ENCODE results near the gene TIAM2.
"Not testable (repeated sequence)": the region's sequence is repeated elsewhere in the genome, so short reads cannot be mapped to it uniquely, and the experiment has no call there.

TIAM2 gene

DNA sequence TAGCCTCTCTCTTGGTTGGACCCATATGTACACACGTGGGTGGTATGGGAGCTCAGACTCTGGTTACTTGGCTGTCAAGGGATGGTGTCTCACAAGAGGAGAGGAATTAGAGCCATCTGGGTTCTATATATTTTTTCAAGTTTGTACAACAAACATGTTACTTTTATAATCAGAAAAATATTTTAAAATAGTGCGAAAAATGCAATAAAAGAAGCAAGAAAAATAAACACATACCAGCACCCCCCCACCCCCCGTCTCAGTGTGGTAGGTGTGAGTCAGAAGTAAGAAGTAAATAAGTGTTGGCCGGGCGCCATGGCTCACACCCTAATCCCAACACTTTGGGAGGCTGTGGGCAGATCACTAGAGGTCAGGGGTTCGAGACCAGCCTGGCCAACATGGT, 2.1 kb upstream of the TIAM2 start:
- DNase-seq, result no peak

DNA sequence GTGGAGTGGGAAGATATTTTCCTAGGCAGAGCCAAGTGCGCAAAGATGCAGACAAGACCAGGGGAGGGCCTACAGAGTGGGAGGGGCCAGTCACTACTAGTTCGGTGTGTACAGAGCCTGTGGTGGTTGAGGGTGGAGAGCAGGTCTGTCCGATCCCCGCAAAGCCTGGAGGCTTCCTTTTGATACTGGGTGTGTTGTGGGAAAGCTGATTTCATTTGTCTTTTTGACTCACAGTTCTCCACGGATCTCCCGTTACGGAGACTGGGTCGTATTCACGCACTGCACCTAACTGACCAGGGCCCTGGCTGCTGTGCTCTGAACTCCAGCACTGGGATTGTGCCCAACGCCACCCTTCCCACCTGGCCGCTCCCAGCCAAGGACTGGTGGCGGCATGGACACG, 1.4 kb upstream of the TIAM2 start:
- DNase-seq, result no peak

GRCh38 chr6:154994836-154995253, 270 bp upstream of the TIAM2 start:
- DNase-seq, result no peak

GRCh38 chr6:154996016-154996590, 988 bp downstream of the TIAM2 start:
- DNase-seq, result no peak

DNA sequence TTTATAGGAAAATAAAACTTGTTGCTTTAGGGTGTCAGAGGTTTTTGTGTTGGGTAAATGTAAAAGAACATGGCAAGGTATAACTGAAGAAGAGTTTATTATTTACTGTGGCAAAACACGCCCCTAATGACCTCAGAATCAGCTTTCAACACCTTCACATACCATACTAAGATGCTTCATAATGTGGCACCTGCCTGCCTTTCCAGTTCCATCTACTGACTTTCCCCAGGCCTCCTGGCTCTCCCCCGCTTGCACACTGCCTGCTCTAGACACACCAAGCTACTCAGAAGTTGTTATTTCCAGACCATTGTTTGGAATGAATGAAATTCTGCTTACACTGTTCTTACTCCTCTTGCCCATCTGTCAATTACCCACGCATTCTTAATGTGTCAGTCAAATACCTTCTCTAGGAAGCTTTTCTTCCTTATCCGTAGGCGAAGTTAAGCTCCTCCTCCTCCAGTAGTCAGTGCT, 1.8 kb downstream of the TIAM2 start:
- no peak for DNase-seq

GRCh38 chr6:154998855-154999254, 3.7 kb downstream of the TIAM2 start:
- no peak for DNase-seq

DNA sequence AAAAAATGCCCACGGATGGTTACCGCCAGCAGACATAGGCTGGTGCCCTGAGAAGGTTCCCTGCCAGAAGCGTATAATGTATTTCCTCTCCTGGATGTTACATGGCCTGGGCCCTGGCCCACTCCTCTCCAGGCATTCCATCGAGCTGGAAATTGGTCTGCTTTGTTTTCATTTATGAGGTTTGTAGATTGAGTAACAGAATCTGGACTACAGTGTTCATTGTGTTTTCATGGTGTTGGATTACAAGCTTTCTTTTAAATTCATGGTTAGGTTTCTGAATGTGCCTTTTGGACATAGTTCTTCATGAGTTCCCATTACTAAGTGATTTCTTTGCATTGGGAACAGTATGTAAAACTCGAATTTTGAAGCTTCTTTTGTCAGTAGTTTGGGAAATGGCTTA, 6.4 kb downstream of the TIAM2 start:
- DNase-seq, result no peak

DNA sequence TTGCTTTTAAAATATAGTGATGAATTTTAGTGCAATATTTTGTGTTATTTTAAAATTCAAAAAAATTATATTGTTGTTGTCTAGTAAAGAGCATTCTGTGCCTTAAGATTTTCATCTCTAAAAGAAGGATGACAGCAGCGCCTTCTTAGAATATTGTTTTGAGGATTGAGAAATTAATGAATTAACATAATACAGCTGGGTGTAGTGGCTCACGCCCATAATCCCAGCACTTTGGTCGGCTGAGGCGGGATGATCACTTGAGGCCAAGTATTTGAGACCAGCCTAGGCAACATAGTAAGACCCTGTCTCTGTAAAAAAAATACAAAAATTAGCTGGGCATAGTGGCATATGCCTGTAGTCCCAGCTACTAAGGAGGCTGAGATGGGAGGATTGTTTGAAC, 6.8 kb downstream of the TIAM2 start:
- no peak for DNase-seq

DNA sequence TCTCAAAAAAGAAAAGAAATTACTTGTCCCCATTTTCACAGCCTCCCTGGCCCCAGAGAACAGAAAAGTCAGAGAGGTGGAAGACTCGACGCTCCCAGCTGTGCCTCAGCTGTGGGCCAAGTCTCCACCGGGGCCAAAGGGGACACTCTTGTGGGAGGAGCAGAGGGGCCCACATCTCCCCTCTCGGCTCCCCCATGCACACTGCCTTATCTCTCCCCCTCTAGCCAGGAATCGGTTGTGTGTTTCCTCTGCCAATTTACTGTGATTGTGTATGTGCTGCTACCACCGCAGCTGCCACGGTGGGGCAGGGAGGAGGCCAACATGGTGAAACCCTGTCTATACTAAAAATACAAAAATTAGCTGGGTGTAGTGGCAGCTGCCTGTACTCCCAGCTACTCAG, 8.4 kb downstream of the TIAM2 start:
- DNase-seq, result no peak

DNA sequence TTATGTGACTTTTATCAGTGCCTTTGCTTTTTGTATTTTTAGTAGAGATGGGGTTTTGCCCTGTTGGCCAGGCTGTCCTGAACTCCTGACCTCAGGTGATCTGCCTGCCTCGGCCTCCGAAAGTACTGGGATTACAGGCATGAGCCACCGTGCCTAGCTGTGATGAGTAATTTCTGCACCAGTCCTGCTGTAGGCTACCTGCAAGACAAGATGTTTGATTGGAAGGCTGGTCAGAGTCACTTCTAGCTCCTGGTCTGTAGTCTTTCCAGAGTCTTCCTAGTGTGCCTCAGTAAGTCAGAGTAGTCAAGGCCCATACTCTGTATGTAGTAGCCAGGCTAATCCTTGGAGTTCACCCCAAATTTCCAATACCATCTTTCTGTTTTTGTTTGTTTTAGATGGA, 8.9 kb downstream of the TIAM2 start:
- DNase-seq, result no peak

GRCh38 chr6:155004576-155005372, 9.7 kb downstream of the TIAM2 start:
- DNase-seq, result no peak

DNA sequence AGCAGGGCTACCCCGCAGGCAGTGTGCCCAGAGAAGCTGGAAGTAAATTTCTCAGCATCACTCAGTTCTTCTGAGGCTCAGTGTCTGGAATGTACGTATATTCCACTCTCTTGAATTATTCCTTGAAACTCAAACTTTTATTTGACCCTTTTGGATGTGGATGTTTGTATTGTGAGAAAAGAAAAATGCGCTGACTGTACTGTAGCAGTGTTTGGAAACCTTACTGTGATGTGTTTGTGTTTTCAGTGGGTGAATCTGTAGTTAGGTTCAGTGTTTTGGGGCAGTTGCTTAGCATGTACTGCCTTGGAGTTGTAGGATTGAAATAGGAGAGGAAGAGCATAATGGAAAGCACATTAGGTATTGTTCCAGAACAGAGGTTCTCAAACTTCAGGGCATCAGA, 13.5 kb downstream of the TIAM2 start:
- DNase-seq, result no peak

DNA sequence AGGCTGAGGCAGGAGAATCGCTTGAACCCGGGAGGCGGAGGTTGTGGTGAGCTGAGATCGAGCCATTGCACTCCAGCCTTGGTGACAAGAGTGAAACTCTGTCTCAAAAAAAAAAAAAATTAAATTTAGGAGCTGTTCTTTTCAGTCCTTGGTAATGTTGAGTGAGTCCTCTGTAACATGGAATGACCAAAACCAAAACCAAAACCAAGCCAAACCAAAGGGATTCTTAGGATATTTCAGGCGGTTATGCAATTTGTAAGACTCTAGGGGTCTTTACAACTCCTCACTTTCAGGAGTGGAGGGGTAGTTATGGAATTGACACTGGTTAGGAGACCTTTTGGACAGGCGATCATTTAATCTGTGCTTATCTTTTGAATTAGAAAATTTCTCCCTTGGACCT, 15.8 kb downstream of the TIAM2 start:
- no peak for DNase-seq

DNA sequence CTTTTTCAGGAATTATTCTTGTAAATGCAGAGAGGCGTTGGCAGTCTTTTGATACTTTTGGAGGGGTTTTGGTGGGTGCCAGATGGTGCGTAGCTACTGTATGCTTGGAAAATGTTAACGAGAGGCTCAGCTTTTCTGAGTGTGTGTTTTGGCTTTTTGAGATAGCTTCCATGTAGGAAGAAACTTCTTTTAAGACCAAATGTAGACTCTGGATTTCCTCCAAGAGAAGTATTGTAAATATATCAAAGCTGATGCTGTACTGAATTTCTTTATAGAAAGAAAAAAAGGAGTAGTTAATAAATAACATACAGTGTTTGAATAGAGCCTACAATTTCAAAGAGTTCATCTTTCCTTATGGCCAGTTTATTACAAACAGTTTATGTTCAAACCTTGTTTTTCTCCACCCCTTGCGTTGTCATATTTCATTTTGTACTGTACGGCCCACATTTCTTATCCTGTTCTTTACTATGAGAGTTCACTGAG, 16.7 kb downstream of the TIAM2 start:
- no peak for DNase-seq

- no peak for DNase-seq
Observed at GRCh38 chr6:155013457-155013876, 18.4 kb downstream of the TIAM2 start.

DNA sequence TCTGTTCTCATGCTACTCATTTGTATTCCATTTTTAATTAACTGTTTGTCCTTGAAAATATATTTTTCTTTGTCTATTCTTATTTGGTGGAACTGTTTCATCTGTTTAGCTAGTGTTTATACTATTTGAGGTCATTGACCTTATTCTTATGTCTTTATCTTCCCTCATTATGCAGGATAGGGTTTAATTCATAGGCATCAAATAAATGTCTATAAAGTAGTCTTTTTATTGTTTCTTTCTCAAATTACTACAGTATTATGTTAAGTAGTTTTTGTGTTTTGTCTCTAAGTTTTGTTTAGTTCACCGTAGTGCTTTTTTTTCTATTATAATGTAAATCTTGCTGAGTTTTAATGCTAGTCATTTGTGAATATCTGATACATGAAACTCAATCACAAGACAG, 19.0 kb downstream of the TIAM2 start:
- no peak for DNase-seq

DNA sequence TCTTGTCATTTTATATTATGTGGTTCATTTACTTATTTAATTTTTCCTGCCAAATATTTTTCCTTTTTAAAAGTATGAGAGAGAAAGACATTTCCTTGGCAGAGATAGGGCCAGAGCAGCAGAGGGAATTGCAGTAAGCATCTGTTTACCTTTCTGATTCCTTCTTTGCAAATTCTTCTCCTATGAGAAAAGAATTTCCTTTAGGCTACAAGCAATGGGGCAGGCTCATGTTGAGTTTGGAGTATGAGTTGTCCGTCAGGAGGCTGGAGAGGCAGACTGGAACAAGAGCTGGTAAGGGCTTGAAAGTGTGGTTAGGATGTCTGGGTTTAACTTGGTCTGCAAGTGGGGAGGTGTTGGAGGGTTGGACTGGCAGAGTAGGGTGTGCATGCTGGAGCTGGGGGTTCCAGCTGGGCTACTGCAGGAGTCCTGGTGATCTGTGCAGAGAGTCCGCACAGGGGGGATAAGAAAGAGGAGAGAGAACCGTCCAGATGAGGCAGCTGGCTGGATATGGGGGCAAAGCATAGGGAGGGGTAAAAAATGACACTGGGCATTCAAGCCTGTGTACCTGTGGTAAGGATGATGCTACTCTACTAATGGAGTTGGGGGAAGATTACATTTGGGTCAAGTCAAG, 19.7 kb downstream of the TIAM2 start:
- DNase-seq, result no peak

DNA sequence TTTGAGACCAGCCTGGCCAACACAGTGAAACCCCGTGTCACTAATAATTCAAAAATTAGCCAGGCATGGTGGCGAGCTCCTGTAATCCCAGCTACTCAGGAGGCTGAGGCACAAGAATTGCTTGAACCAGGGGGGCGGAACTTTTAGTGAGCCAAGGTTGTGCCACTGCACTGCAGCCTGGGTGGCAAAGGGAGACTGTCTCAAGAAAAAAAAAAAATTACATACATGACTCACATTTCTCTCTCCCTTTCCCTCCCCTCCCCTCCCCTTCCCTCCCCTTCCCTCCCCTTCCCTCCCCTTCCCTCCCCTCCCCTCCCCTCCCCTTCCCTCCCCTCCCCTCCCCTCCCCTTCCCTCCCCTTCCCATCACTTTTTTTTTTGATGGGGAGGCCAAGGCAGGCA, 23.3 kb downstream of the TIAM2 start:
- not testable (repeated sequence) for DNase-seq

- DNase-seq, result no peak
Observed at GRCh38 chr6:155021680-155022079, 26.6 kb downstream of the TIAM2 start.

- no peak for DNase-seq
Observed at GRCh38 chr6:155022721-155023120, 27.6 kb downstream of the TIAM2 start.

DNA sequence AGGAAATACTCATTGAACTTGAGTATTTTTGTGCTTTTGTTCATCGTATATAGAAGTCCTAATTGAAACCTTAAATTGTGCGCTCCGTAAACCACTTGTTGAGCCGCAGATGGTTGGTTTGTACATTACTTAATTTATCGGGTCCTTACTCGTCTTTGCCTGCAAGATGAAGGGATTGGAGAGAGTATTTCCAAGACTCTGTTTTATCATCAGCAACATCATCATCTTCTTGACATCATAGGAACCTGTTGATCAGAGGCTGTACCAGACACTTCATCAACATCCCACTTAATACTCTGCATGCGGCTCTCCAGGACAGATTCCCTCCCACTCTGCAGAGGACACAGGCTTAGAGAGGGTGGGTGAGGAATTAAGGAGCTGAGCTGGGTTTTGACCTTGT, 28.6 kb downstream of the TIAM2 start:
- DNase-seq, result no peak

DNA sequence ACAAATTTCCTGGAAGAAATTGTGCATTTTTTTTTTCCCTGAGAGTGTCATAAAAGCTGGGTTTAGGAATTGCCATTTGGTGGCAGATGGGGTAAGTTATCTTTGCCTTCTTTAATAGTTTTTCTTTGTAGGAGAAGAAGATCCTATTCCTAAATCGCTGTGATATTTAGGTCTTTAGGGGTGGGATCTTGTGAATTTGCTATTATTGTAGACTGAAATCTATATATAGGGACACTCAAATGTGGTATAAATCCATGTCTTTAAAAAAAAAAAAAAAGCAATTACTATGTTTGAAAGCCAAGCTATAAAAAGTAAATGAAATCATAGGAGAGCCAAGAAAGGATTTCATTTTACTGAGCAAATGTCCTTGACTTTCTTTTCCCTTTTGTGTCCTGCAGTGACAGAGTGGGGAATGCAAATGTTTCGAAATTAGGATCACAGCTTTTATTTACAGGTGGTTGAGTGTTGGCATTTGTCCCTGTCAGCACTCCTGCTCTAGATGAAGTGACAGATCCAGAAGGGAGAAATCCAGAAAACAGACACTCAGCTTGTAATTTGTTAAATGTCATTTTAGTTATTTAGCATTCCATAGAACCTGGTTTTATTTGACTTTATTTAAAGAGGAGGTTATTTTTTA, 29.4 kb downstream of the TIAM2 start:
- DNase-seq, result no peak

GRCh38 chr6:155026022-155026705, 31.0 kb downstream of the TIAM2 start:
- DNase-seq, result no peak

All from NCI-H1092 (cell line).